A673 (cell line): ENCODE data around the gene XIRP1. TPM values are rescaled to one million over a fixed set of nuclear protein-coding genes. Genes with fewer than 3 reads are reported as not detected.

ENCODE experiments used
- BruUV-seq: library from RNA; stranded (reverse); fragments of 400-500 nt; replicated peaks from 2 replicates; lab custom pipeline; 2021; lab: Mats Ljungman, UMichigan
- CTCF ChIA-PET: fragments of 300-600 bp; sonication (Branson Sonifier 250); formaldehyde crosslinking; loops from one replicate; lab custom pipeline; 2022; ENCODE audit warnings: antibody characterized with exemption; lab: Charles Lee
- POLR2A ChIA-PET: fragments of 300-600 bp; sonication (Branson Sonifier 250); formaldehyde crosslinking; loops from one replicate; lab custom pipeline; 2022; ENCODE audit warnings: antibody characterized with exemption; ENCODE audit not compliant: low non-redundant PET; lab: Charles Lee
- DNase-seq: peaks from one replicate; pipeline ENCODE4 v3.0.0-alpha.2; 2015; ENCODE audit warnings: low spot score
- H3K27ac ChIP-seq: fragments of 200-600 bp; sonication (generic); 2 replicates; pipeline ENCODE4 v1.5.1; 2016; ENCODE audit warnings: mixed run types, low read depth, mild to moderate bottlenecking, mixed read lengths, antibody characterized with exemption, low read length; ENCODE audit not compliant: poor library complexity, severe bottlenecking
- H3K27me3 ChIP-seq: fragments of 200-600 bp; sonication (generic); replicated peaks from 2 replicates; pipeline ENCODE4 v1.6.1; 2017; ENCODE audit warnings: mixed run types, low read depth, mild to moderate bottlenecking, mixed read lengths, antibody characterized with exemption, low read length; ENCODE audit not compliant: insufficient read depth, poor library complexity
- H3K36me3 ChIP-seq: fragments of 200-600 bp; sonication (generic); 2 replicates; pipeline ENCODE4 v1.6.1; 2016; ENCODE audit warnings: mixed run types, mild to moderate bottlenecking, mixed read lengths, antibody characterized with exemption, low read length; ENCODE audit not compliant: insufficient read depth, poor library complexity, severe bottlenecking
- H3K4me1 ChIP-seq: fragments of 200-600 bp; sonication (generic); 2 replicates; pipeline ENCODE4 v1.6.1; 2017; ENCODE audit warnings: mixed run types, mild to moderate bottlenecking, mixed read lengths, antibody characterized with exemption, low read length; ENCODE audit not compliant: insufficient read depth, poor library complexity, severe bottlenecking
- H3K4me3 ChIP-seq: fragments of 200-600 bp; sonication (generic); 2 replicates; pipeline ENCODE4 v1.5.1; 2016; ENCODE audit warnings: low read depth, mixed run types, mild to moderate bottlenecking, mixed read lengths, low read length; ENCODE audit not compliant: poor library complexity, severe bottlenecking
- H3K9me3 ChIP-seq: fragments of 200-600 bp; sonication (generic); 2 replicates; pipeline ENCODE4 v1.6.1; 2016; ENCODE audit warnings: mixed run types, low read depth, mild to moderate bottlenecking, mixed read lengths, antibody characterized with exemption, low read length; ENCODE audit not compliant: poor library complexity, severe bottlenecking
- EZH2 ChIP-seq: fragments of 200-600 bp; sonication (generic); IDR thresholded peaks from 2 replicates; pipeline ENCODE4 v1.6.1; 2017; ENCODE audit warnings: borderline replicate concordance, low read depth, mild to moderate bottlenecking, mixed read lengths, antibody characterized with exemption, low read length; ENCODE audit not compliant: poor library complexity, severe bottlenecking
- intact Hi-C: fragments of 100-400 bp; cut with micrococcal nuclease; formaldehyde crosslinking; loops from one replicate; pipeline ENCODE4 v1.10.0; 2022; ENCODE audit not compliant: unreplicated experiment
- total RNA-seq: library from RNA; stranded (reverse); gene quantifications from 2 replicates; pipeline ENCODE4 v1.2.3, GENCODE V29; 2021
- TF ChIP-seq, protein P1 (sequence below): fragments of 300-800, 200-600 bp; sonication (generic); conservative IDR thresholded peaks from 2 replicates; pipeline ENCODE4 v1.5.1; 2017; ENCODE audit warnings: low read depth, mild to moderate bottlenecking, antibody characterized with exemption, low read length, moderate library complexity, mixed read lengths

The XIRP1 gene
- total RNA-seq, 1 experiment from 2014 or later, result not detected

DNA sequence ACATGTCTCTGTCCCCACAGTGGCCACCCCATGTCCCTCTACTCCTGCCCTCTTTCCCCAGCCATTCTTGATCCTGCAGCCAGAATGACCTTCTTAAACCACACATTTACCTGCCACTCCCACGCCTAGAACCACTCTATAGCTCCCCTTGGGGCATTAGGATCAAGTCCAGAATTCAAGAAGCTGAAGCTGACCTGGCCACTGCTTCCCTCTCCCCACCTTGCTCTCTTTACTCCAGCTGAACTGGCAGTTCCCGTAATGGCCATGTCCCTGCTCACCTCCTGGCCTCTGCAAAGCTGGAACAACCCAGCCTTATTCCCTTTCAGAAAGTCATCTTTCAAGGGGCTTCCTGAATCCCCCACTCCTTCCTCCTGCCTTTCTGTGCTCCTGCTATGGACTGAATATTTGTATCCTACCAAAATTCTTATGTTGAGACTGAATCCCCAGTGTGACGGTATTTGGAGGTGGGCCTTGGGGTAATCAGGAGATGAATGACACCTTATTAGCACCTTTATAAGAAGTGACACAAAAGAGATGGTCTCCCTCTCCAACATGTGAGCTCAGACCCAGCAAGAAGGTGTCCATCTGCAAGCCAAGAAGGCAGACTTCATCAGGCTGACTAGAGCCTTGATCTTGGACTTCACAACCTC is 42.8 kb downstream of the XIRP1 start:
- H3K27me3 ChIP-seq, result no peaks in the 10 kb centered on the region
- H3K9me3 ChIP-seq, result no peaks in the 10 kb centered on the region
- intact Hi-C loops, result no loop called here
- H3K27ac ChIP-seq, result peak overlapping the region; percentile 88
- ChIA-PET POLR2A (interaction anchor here (0.6 kb wide), 2 partner anchors 13 to 16 kb away, joined by 7 to 8 read pairs; no protein-coding TSS in a partner anchor), CTCF (interaction anchor here (1.0 kb wide), 1 partner anchor 24 kb away, joined by 3 read pairs; no protein-coding TSS in a partner anchor)
- H3K4me3 ChIP-seq, result no peak overlapping the region
- peaks cover 6% of the 10 kb centered on the region for H3K36me3 ChIP-seq
- peaks cover 51% of the 10 kb centered on the region for H3K4me1 ChIP-seq
- TF ChIP-seq, protein P1, sequence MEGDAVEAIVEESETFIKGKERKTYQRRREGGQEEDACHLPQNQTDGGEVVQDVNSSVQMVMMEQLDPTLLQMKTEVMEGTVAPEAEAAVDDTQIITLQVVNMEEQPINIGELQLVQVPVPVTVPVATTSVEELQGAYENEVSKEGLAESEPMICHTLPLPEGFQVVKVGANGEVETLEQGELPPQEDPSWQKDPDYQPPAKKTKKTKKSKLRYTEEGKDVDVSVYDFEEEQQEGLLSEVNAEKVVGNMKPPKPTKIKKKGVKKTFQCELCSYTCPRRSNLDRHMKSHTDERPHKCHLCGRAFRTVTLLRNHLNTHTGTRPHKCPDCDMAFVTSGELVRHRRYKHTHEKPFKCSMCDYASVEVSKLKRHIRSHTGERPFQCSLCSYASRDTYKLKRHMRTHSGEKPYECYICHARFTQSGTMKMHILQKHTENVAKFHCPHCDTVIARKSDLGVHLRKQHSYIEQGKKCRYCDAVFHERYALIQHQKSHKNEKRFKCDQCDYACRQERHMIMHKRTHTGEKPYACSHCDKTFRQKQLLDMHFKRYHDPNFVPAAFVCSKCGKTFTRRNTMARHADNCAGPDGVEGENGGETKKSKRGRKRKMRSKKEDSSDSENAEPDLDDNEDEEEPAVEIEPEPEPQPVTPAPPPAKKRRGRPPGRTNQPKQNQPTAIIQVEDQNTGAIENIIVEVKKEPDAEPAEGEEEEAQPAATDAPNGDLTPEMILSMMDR, result no peak
- TF ChIP-seq EZH2, result no peak
- BruUV-seq, result no TSS peak
- DNase-seq, result no peak

DNA sequence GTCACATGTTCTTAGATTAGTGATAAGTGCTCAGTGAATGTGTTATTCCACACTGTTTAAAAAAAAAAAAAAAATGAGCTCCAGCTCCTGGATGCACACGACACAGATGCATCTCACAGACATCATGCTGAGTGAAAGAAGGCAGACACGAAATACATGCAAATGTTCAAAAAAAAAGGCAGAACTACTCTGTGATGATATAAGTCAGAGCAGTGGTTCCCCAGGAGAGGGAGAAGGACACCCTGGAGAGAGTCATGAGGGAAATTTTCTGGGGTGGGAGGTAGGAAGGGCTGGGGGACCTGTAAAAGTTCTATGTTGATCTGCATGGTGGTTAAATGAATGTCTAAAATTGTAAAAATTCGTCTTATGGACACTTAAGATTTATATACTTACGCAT is 43.3 kb downstream of the XIRP1 start:
- Histone ChIP-seq H3K36me3 (peaks cover 6% of the 10 kb centered on the region), H3K27ac (peak overlapping the region; percentile 73), H3K9me3 (no peaks in the 10 kb centered on the region), H3K4me1 (peaks cover 51% of the 10 kb centered on the region), H3K27me3 (no peaks in the 10 kb centered on the region), H3K4me3 (no peak overlapping the region)
- no TSS peak for BruUV-seq
- TF ChIP-seq, protein P1, result no peak
- no peak for TF ChIP-seq EZH2
- POLR2A ChIA-PET, result interaction anchor here (0.6 to 0.7 kb wide), 3 partner anchors 13 to 17 kb away, joined by 6 to 8 read pairs (median 7); no protein-coding TSS in a partner anchor
- CTCF ChIA-PET, result no interaction called here
- intact Hi-C loops, result no loop called here
- DNase-seq, result no peak

DNA sequence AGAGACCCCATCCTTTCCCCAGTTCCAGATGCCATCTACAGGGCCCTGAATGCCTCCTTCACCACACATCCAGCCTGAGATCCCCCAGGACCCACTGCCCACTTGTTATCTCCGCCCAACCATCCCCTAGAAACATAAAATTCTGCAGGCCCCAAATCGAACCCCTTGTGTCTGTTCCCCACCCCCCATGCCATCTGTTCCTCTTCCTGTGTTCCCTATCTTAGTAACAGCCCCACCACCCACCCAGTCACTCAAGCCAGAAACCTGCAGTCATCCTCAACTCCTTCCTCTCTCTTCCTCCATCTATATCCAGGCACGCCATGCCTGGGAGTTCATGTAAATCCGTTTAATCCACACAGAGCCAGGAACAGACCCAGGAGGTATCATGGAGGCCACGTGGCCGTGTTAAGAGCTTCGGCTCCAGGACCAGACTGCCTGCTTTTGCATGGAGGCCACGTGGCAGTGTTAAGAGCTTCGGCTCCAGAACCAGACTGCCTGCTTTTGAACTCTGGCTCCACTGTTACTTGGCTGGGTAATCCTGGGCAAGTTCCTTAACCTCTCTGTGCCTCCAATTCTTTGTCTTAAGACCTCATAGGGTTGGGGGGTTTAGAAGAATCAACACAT is 43.8 kb downstream of the XIRP1 start:
- Histone ChIP-seq H3K9me3 (no peaks in the 10 kb centered on the region), H3K27ac (peak overlapping the region; percentile 73), H3K4me1 (peaks cover 51% of the 10 kb centered on the region), H3K27me3 (no peaks in the 10 kb centered on the region), H3K36me3 (peaks cover 11% of the 10 kb centered on the region), H3K4me3 (peak overlapping the region; percentile 2)
- ChIA-PET CTCF (no interaction called here), POLR2A (interaction anchor here (0.6 to 0.7 kb wide), 3 partner anchors 14 to 17 kb away, joined by 6 to 8 read pairs (median 7); no protein-coding TSS in a partner anchor)
- DNase-seq, result no peak
- no peak for TF ChIP-seq EZH2
- TF ChIP-seq, protein P1, result no peak
- intact Hi-C loops, result no loop called here
- BruUV-seq, result no TSS peak
